MM.1S (cell line): Measurements from ENCODE around the gene BAIAP2L2.
"Not testable (repeated sequence)": the region's sequence is repeated elsewhere in the genome, so short reads cannot be mapped to it uniquely, and the experiment has no call there.

Source experiments
- EZH2 ChIP-seq: fragments of 300-600 bp; sonication (generic); optimal IDR thresholded peaks from 2 replicates; pipeline ENCODE3; 2017; ENCODE audit warnings: low read depth, mild to moderate bottlenecking, antibody characterized with exemption, low read length, mixed read lengths
- EZH2phosphoT487 ChIP-seq: fragments of 300-600 bp; sonication (generic); IDR thresholded peaks from 2 replicates; pipeline ENCODE4 v1.6.1; 2018; ENCODE audit warnings: antibody characterized with exemption, low read length
- TF ChIP-seq, protein P1 (sequence below): fragments of 300-600 bp; sonication (generic); IDR thresholded peaks from 2 replicates; pipeline ENCODE4 v1.5.1; 2016; ENCODE audit warnings: antibody characterized with exemption, low read length, mixed read lengths

DNA sequence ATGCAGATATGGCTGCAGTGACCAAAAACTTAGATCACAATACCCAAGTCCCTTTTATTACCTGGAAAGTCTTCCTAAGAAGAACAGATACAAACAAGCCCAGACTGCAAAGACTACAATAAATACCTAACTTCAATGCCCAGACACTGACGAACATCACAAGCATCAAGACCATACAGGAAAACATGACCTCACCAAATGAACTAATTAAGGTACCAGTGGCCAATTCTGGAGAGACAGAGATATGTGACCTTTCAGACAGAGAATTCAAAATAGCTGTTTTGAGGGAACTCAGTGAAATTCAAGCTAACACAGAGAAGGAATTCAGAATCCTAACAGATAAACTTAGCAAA is 44.1 kb upstream of the BAIAP2L2 start:
- TF ChIP-seq, protein P1, sequence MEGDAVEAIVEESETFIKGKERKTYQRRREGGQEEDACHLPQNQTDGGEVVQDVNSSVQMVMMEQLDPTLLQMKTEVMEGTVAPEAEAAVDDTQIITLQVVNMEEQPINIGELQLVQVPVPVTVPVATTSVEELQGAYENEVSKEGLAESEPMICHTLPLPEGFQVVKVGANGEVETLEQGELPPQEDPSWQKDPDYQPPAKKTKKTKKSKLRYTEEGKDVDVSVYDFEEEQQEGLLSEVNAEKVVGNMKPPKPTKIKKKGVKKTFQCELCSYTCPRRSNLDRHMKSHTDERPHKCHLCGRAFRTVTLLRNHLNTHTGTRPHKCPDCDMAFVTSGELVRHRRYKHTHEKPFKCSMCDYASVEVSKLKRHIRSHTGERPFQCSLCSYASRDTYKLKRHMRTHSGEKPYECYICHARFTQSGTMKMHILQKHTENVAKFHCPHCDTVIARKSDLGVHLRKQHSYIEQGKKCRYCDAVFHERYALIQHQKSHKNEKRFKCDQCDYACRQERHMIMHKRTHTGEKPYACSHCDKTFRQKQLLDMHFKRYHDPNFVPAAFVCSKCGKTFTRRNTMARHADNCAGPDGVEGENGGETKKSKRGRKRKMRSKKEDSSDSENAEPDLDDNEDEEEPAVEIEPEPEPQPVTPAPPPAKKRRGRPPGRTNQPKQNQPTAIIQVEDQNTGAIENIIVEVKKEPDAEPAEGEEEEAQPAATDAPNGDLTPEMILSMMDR = not testable (repeated sequence)
- TF ChIP-seq EZH2phosphoT487, EZH2: not testable (repeated sequence)
